ENCODE data around the gene ADCYAP1R1. TPM values are rescaled to one million over a fixed set of nuclear protein-coding genes. Genes with fewer than 3 reads are reported as not detected.

ADCYAP1R1 gene
- polyA plus RNA-seq, 3 donors, result not detected

DNA sequence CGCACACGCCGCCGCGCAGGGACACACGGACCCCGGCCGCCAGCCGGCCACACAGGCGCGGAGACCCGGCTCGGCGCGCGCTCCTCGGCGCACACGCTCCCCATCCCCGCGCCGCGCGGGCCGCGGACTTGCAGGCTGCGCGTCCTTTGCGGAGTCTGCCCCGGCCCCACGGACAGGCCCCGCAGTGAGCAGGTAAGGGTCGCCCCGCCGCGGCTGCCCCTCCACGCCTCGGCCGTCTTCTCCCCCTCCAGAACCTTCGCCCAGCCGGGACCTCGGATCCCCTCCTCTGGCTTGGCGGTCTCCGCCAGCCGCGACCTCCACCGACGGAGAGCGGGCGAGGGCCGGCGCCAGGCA is 356 bp downstream of the ADCYAP1R1 start:
- Histone ChIP-seq H3K9me3 (replicated peaks in 1 of 2; ENCODE audit: control insufficient read depth in 1 of 2, insufficient read depth in 1 of 2, low read length in 2 of 2) (no peaks in the 10 kb centered on the region), H3K4me1 (ENCODE audit: control insufficient read depth in 1 of 2, insufficient read depth in 2 of 2, low read length in 2 of 2) (no peaks in the 10 kb centered on the region), H3K27me3 (ENCODE audit: control insufficient read depth in 2 of 2, insufficient read depth in 2 of 2, low read length in 2 of 2) (peaks cover 20 to 46% of the 10 kb centered on the region in 2 donors), H3K9ac (ENCODE audit: insufficient read depth, low read length, poor library complexity, severe bottlenecking) (no peak overlapping the region), H3K36me3 (replicated peaks in 1 of 2; ENCODE audit: control insufficient read depth in 1 of 2, insufficient read depth in 2 of 2, low read length in 2 of 2) (no peaks in the 10 kb centered on the region), H4K20me1 (ENCODE audit: insufficient read depth, low read length) (no peaks in the 10 kb centered on the region), H3K4me3 (replicated peaks in 1 of 3; ENCODE audit: low read depth in 2 of 3, low read length in 3 of 3) (no peak overlapping the region), H3K4me2 (replicated peaks; ENCODE audit: extremely low read depth, low read length, poor library complexity, severe bottlenecking) (no peak overlapping the region), H2AFZ (ENCODE audit: insufficient read depth, low read depth, low read length, poor library complexity, severe bottlenecking) (no peak overlapping the region), H3K27ac (ENCODE audit: low read depth in 1 of 2, low read length in 2 of 2) (no peak overlapping the region), H3K79me2 (ENCODE audit: insufficient read depth, low read length) (no peaks in the 10 kb centered on the region)
- H3K36me3 Mint-ChIP-seq, result no peaks in the 10 kb centered on the region
- peaks cover 0 to 7% (median 2%) of the 10 kb centered on the region in 7 donors for H3K9me3 Mint-ChIP-seq
- TF ChIP-seq, protein P1, sequence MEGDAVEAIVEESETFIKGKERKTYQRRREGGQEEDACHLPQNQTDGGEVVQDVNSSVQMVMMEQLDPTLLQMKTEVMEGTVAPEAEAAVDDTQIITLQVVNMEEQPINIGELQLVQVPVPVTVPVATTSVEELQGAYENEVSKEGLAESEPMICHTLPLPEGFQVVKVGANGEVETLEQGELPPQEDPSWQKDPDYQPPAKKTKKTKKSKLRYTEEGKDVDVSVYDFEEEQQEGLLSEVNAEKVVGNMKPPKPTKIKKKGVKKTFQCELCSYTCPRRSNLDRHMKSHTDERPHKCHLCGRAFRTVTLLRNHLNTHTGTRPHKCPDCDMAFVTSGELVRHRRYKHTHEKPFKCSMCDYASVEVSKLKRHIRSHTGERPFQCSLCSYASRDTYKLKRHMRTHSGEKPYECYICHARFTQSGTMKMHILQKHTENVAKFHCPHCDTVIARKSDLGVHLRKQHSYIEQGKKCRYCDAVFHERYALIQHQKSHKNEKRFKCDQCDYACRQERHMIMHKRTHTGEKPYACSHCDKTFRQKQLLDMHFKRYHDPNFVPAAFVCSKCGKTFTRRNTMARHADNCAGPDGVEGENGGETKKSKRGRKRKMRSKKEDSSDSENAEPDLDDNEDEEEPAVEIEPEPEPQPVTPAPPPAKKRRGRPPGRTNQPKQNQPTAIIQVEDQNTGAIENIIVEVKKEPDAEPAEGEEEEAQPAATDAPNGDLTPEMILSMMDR (IDR thresholded peaks at IDR 0.05), result no peak
- DNase-seq, result no peak
- H3K27ac Mint-ChIP-seq, result no peak overlapping the region
- H3K4me1 Mint-ChIP-seq, result no peaks in the 10 kb centered on the region
- peaks cover 49 to 64% (median 53%) of the 10 kb centered on the region in 3 donors for H3K27me3 Mint-ChIP-seq (ENCODE audit: low read depth in 3 of 3)
- intact Hi-C loops (cut with micrococcal nuclease), result no loop called here
- WGBS (ENCODE audit: insufficient coverage), result 2% methylated on average over 52 of the region's 52 CpGs
- peak overlapping the region in 1 of 2 donors; percentile 53 for H3K4me3 Mint-ChIP-seq

DNA sequence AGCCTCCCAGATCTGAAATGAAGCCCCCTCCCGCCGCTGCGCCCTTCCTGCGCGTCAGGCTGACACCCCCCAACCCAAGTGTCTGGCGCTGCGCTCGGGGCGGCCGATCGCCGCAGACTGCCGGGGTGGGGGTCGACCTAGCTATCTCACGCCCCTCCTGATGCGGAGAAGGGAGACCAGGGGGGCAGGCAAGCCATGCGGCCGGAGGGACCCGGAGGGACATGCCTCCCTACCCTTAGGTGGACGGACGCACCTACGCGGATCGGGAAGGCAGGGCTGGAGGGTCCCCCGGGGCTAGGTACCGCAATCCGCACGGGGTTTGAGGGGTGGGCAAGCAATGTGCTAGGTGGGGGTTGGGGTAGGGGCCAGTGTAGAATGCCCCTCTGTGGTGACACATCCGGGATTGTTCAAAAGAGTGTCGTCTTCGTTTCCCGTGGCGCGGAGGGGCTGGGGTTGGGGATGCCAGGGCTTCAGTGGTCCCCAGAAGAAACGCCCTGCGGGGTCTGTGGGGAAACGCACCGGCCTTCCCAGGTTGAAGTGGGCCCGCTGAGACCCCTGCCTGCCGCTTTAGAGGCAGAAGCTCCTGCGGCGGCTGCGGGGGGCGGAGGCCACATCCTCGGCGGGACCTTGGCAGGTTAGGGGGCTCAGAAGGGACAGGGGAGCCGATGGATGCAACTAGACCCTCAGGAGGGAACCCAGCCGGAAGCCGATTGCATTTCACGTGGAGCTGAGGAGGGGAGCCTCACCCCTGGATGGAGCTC is 913 bp downstream of the ADCYAP1R1 start:
- no peaks in the 10 kb centered on the region for H3K36me3 Mint-ChIP-seq
- intact Hi-C loops (cut with micrococcal nuclease), result no loop called here
- H3K27me3 Mint-ChIP-seq (ENCODE audit: low read depth in 3 of 3), result peaks cover 47 to 67% (median 51%) of the 10 kb centered on the region in 3 donors
- H3K4me3 ChIP-seq (replicated peaks in 1 of 3; ENCODE audit: low read depth in 2 of 3, low read length in 3 of 3), result no peak overlapping the region
- H3K4me1 ChIP-seq (ENCODE audit: control insufficient read depth in 1 of 2, insufficient read depth in 2 of 2, low read length in 2 of 2), result no peaks in the 10 kb centered on the region
- no peaks in the 10 kb centered on the region for H3K9me3 ChIP-seq (replicated peaks in 1 of 2; ENCODE audit: control insufficient read depth in 1 of 2, insufficient read depth in 1 of 2, low read length in 2 of 2)
- no peak for DNase-seq
- H3K9me3 Mint-ChIP-seq, result peaks cover 0 to 7% (median 2%) of the 10 kb centered on the region in 7 donors
- peaks cover 20 to 46% of the 10 kb centered on the region in 2 donors for H3K27me3 ChIP-seq (ENCODE audit: control insufficient read depth in 2 of 2, insufficient read depth in 2 of 2, low read length in 2 of 2)
- peak overlapping the region in 1 of 2 donors; percentile 53 for H3K4me3 Mint-ChIP-seq
- H4K20me1 ChIP-seq (ENCODE audit: insufficient read depth, low read length), result no peaks in the 10 kb centered on the region
- H3K36me3 ChIP-seq (replicated peaks in 1 of 2; ENCODE audit: control insufficient read depth in 1 of 2, insufficient read depth in 2 of 2, low read length in 2 of 2), result no peaks in the 10 kb centered on the region
- no peak overlapping the region for H3K27ac Mint-ChIP-seq
- H3K4me1 Mint-ChIP-seq, result no peaks in the 10 kb centered on the region
- WGBS (ENCODE audit: insufficient coverage), result 7% methylated on average over 45 of the region's 50 CpGs
- no peak overlapping the region for H2AFZ ChIP-seq (ENCODE audit: insufficient read depth, low read depth, low read length, poor library complexity, severe bottlenecking)
- no peak overlapping the region for H3K27ac ChIP-seq (ENCODE audit: low read depth in 1 of 2, low read length in 2 of 2)
- H3K4me2 ChIP-seq (replicated peaks; ENCODE audit: extremely low read depth, low read length, poor library complexity, severe bottlenecking), result no peak overlapping the region
- H3K9ac ChIP-seq (ENCODE audit: insufficient read depth, low read length, poor library complexity, severe bottlenecking), result no peak overlapping the region
- no peaks in the 10 kb centered on the region for H3K79me2 ChIP-seq (ENCODE audit: insufficient read depth, low read length)
- TF ChIP-seq, protein P1 (IDR thresholded peaks at IDR 0.05), result no peak
